Frontal cortex (tissue), 4 donors: ENCODE data around the gene ADRA1B. TPM values are rescaled to one million over a fixed set of nuclear protein-coding genes. Genes with fewer than 3 reads are reported as not detected.
"Not testable (repeated sequence)": the region's sequence is repeated elsewhere in the genome, so short reads cannot be mapped to it uniquely, and the experiment has no call there.

Source experiments
- DNase-seq, 2 donors: peaks; one replicate each; pipeline ENCODE4 v3.0.0; 2012; ENCODE audit warnings: low spot score in 2 of 2
- FAIRE-seq: peaks from 2 replicates; lab custom pipeline; 2012; peaks lifted over from hg19 to GRCh38; lab: Jason Lieb, UNC
- total RNA-seq: library from RNA; depleted of rRNA; stranded (reverse); fragments of >200 nt; gene quantifications from one replicate; pipeline ENCODE4 v1.2.3, GENCODE V29; 2014
- donor health status: control.
- donor health status: control.
- donor health status: control.

Gene ADRA1B
- total RNA-seq, 1 donor from 2014 or later = 1.2 TPM

GRCh38 chr5:159956074-159956473 is 39.8 kb downstream of the ADRA1B start:
- no peak for FAIRE-seq

GRCh38 chr5:159961176-159962160 is 45.2 kb downstream of the ADRA1B start:
- no peak for DNase-seq
- no peak for FAIRE-seq

More at GRCh38 chr5:159956074-159956473, 39.8 kb downstream of the ADRA1B start:
- DNase-seq = no peak

GRCh38 chr5:159962214-159962613 is 45.9 kb downstream of the ADRA1B start:
- no peak for DNase-seq
- FAIRE-seq = no peak

DNA sequence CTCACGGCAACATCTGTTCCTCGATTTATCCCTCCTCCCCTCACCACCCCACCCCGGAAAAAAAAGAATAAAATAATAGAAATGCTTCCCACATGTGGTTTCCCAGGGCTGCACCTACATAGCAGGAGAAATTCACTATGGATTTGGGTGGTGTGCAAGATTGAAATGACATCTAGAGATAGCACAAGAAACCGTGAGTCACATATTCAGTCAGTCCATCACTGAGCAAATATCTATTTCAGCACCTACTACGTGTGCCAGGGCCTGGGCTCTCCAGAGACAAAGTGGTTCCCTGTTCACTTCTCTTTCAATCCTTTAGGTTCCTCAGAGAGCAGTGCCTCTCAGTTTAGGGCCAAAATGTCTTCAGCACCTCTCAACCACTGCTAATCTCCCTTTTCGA is 47.7 kb downstream of the ADRA1B start:
- DNase-seq (no peak), FAIRE-seq (no peak)

DNA sequence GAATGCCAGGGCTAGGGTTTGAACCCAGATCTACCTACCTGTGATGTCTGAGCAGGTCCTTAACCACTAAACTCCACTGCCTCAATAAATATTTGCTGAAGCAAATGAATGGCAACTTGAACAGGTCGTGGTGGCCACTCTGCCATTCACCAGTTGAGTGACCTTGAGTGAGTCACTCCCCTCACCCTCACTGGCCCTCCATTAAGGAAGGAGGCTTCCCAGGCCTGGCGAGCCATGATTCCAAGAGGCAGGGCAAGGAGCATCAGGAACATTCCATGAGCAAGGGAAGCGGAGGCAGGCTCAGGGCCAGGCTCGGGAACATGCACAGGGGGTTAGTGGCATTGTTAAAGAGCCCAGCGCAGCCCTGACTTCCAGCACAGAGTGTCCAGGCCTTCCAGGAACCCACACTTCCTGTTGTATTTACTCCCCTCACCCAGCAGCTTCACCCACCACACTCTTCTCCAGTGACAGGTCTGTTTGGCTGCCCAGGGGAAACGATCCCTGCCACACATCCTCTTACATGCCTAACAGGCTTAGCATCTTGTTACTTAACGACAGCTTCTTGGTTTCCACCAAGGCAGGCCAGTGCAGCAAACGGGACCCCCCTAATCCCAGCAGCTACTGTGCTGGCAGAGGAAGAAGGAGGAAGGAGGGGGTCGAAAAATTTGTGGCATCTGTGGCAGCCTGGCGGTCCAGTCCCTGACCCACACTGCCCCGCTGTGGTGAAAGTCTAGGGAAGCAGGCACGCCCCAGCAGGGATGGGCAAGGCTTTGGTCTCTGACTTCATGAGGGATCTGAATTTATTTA is 49.0 kb downstream of the ADRA1B start:
- DNase-seq (no peak), FAIRE-seq (no peak)

- FAIRE-seq, DNase-seq: not testable (repeated sequence)
Observed at GRCh38 chr5:159965838-159966128, 49.5 kb downstream of the ADRA1B start.

DNA sequence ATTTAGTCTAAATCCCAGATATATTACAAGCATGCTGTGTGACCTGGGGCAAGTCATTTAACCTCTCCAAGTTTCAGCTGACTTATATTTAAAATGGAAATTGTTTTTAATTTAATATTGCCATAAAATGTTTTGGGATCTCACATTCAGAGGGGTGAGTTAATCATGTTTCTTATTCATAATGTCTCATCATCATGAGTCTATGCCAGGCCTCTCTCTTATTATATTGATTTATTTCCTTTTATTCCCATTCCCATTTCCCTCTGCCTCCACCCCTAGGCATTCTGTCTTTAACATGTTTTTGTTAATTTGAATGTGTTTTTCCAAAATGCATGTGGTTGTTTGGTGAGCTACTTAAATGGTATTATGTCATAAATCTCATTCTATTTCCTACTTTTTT is 53.7 kb downstream of the ADRA1B start:
- no peak for FAIRE-seq
- DNase-seq = no peak

- FAIRE-seq (no peak), DNase-seq (no peak)
Observed at GRCh38 chr5:159971038-159971437, 54.8 kb downstream of the ADRA1B start.

GRCh38 chr5:159971514-159971913 is 55.2 kb downstream of the ADRA1B start:
- FAIRE-seq (no peak), DNase-seq (no peak)

GRCh38 chr5:159971931-159972461 is 55.7 kb downstream of the ADRA1B start:
- FAIRE-seq (no peak), DNase-seq (peak in 1 of 2 donors; percentile 39)

DNA sequence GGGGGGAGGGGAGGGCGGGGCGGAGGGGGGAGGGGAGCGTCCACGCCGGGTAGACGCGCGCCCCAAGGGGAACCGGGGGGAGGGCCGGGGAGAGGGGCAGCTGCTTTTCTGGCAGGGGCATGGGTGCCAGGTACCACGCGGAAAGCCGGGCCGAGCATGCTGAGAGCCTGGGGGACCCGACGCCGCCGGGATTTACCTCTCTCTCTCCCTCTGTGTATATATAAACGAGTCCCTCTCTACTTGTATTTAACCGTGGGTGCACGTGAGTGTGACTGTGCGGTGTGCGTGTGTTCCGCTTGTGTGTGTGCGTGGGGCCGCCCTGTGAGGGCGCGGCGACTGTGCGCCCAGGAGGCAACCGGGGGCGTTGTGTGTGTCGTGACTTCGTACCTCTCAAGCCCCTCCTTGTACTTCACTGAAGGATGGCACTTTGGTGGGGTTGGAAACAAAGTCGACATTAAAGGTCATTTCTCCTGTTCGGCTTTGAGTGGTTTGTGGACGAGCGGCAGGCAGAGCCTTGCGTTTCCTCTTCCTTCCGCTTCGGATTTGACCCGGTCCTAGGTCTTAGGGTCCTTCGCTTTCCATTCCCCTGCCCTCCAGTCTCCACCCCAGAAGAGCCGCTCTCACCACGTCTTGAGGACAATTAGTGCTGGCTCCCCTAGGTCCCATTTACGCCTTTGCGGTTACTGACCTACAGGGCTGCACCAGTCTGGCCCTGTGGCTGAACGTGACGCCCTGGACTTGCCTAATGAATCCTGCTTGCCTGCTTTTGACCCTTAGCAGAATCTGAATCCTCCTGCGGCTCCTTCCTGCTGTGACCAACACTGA is 56.5 kb downstream of the ADRA1B start:
- FAIRE-seq (no peak), DNase-seq (no peak)

DNA sequence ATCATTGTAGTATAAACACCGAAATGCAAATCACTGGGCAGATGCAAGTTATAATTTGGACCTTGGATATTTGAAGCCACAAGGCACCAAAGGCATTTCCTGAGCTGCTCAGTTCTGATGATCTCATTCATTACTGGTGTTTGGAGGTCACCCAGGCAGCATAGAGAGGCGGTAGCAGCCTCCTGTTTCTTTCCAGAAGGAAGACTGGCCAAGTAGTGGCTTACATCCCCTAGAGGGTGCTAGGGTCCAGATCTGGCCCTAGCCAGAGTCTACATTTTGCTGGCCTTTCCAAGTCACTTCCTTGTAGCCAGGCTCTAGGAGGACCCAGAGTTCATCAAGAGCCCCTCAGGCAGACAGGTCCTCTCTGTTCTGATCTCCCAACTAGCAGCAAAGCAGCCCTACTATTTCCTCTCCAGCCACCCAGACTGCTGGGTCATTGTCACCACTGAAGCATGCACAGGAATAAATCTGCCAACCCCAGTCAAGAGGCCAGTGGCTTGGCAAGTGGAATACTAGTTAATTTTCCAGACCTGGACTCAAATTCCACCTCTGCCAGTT is 59.3 kb downstream of the ADRA1B start:
- FAIRE-seq (no peak), DNase-seq (no peak)

- DNase-seq (no peak), FAIRE-seq (no peak)
Observed at GRCh38 chr5:159976921-159977320, 60.6 kb downstream of the ADRA1B start.

DNA sequence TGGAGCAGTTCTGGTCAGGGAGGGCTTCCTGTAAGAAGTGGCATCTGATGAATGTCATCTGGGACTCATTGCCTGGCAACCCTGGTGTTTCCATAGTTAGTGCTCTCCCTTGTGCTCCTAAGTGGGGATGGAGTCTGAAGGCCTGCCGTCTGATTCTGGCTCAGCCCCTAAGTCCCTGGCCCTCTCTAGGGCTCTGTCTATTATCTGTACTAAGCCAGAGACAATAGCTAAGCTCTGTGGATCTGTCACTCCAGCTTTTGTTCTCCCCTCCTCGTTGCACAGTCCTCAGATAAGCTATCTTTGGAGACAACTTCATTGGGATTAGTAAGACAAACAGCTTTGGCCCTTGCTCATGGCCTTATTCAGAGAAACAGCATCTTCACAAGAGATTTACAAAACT is 62.1 kb downstream of the ADRA1B start:
- FAIRE-seq (no peak), DNase-seq (no peak)

- no peak for FAIRE-seq
Observed at GRCh38 chr5:159982421-159983173, 66.3 kb downstream of the ADRA1B start.

DNA sequence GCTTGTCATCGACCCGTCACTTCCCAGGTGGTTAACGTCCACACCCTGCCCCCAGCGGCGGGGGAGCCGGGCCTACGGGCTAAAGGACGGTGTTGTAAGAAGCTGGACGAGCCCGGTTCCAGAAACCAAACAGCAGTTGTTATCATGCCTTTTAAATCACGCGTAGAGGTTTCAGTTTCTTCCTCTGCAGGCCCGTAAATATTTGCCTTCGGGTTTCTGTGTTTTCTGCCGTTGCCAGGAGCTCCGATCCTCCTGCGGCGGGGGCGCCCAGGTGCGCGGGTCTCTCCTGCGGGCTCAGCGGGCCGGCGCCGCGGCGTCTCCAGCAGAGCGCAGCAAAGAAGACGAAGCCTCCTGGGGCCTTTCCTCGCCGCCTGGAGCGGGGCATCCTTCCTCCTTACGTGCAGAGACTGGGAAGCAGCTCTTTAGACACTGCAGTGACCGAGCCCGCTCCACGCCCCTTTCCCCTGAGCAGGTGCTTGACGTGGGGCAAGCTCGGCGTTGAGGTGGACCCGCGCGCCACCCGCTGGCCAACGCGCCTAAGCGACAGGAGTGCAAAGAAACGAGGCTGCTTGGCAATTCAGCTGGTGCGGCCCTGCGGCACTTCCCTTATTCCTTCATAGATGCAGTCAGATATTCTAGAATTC is 70.9 kb downstream of the ADRA1B start:
- peak; percentile 63 to 80 for DNase-seq
- no peak for FAIRE-seq

More at GRCh38 chr5:159982421-159983173, 66.3 kb downstream of the ADRA1B start:
- no peak for DNase-seq

DNA sequence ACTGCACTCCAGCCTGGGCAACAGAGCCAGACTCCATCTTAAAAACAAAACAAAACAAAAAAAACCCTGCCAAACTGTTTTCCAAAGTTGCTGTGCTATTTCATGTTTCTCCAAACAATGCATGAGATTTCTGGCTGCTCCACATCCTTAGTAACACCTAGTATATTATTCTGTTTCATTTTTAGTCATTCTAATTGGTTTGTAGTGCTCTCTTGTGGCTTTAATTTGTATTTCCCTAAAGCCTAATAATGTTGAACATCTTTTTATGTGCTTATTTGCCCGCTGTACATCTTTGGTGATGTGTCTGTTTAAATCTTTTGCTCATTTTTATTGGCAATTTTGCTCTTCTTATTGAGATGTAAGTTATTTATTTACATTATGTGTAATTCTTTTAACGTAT is 74.2 kb downstream of the ADRA1B start:
- DNase-seq (no peak), FAIRE-seq (no peak)

GRCh38 chr5:159992566-159992965 is 76.3 kb downstream of the ADRA1B start:
- DNase-seq (no peak), FAIRE-seq (no peak)
